Thyroid gland (tissue), 4 donors: Measurements from ENCODE around the gene PGP. TPM values are rescaled to one million over a fixed set of nuclear protein-coding genes. Genes with fewer than 3 reads are reported as not detected.

Source experiments
- DNase-seq, 2 donors: peaks; one replicate each; pipeline ENCODE4 v3.0.0-alpha.2; 2019
- H3K27ac ChIP-seq, 3 donors: fragments of 200-600 bp; sonication (generic); 1 replicate in 2 of 3; 2 replicates in 1 of 3; pipeline ENCODE4 v1.5.1; 2016 to 2019; ENCODE audit warnings: mild to moderate bottlenecking in 1 of 3, moderate library complexity in 1 of 3
- H3K27me3 ChIP-seq: fragments of 200-600 bp; sonication (generic); one replicate; pipeline ENCODE4 v1.5.1; 2019
- H3K36me3 ChIP-seq, 2 donors: fragments of 200-600 bp; sonication (generic); one replicate each; pipeline ENCODE4 v1.5.1; 2016 to 2019
- H3K4me1 ChIP-seq, 2 donors: fragments of 200-600 bp; sonication (generic); one replicate each; pipeline ENCODE4 v1.5.1; 2017 to 2019
- H3K4me3 ChIP-seq, 3 donors: fragments of 200-600 bp; sonication (generic); replicated peaks in 1 of 3; 1 replicate in 2 of 3; 2 replicates in 1 of 3; pipeline ENCODE4 v1.5.1; 2016; ENCODE audit warnings: mild to moderate bottlenecking in 1 of 3
- H3K9me3 ChIP-seq: fragments of 200-600 bp; sonication (generic); one replicate; pipeline ENCODE4 v1.5.1; 2017
- CTCF ChIP-seq, 6 experiments: fragments of 200-600 bp in 3 of 6; fragments of 450-650 bp in 3 of 6; sonication (generic) in 3 of 6; IDR thresholded peaks; one replicate each; pipeline ENCODE4 v1.5.1; 2016 to 2019; ENCODE audit warnings: antibody characterized with exemption in 6 of 6, mild to moderate bottlenecking in 2 of 6, inconsistent platforms in 1 of 6, moderate library complexity in 1 of 6
- POLR2A ChIP-seq, 2 donors: fragments of 450-650 bp; IDR thresholded peaks; one replicate each; pipeline ENCODE4 v1.6.1; 2017; ENCODE audit warnings: antibody characterized with exemption in 2 of 2, mild to moderate bottlenecking in 2 of 2, moderate library complexity in 1 of 2
- WGBS, 2 donors: methylation state at CpG; one replicate each; pipeline ENCODE4 v1.1.5; 2017; 5-methylcytosine and 5-hydroxymethylcytosine counted together
- intact Hi-C: fragments of 100-400 bp; cut with DNase I; formaldehyde crosslinking; loops from one replicate; pipeline ENCODE4 v1.15.1; 2023
- total RNA-seq, 4 donors: library from RNA; depleted of rRNA; stranded (reverse); fragments of >200 nt; gene quantifications; one replicate each; pipeline ENCODE4 v1.2.3, GENCODE V29; 2016

The PGP gene
- total RNA-seq, 4 donors from 2014 or later, result 13.4 to 44.0 (median 28.8) TPM

GRCh38 chr16:2174396-2175131, 40.1 kb downstream of the PGP start:
- Histone ChIP-seq H3K4me1 (no peaks in the 10 kb centered on the region), H3K9me3 (no peaks in the 10 kb centered on the region), H3K27ac (no peak overlapping the region), H3K36me3 (peaks cover 41 to 44% of the 10 kb centered on the region in 2 donors), H3K27me3 (no peaks in the 10 kb centered on the region), H3K4me3 (no peak overlapping the region)
- intact Hi-C loops, result no loop called here
- TF ChIP-seq CTCF (IDR thresholded peaks at IDR 0.05), result no peak
- TF ChIP-seq POLR2A (IDR thresholded peaks at IDR 0.05), result no peak
- WGBS, 2 donors, result 95 to 97% methylated on average over 10 to 18 of the region's 21 CpGs
- DNase-seq, result no peak

GRCh38 chr16:2173916-2174315, 40.7 kb downstream of the PGP start:
- intact Hi-C loops, result no loop called here
- Histone ChIP-seq H3K27ac (no peak overlapping the region), H3K27me3 (no peaks in the 10 kb centered on the region), H3K4me3 (no peak overlapping the region), H3K4me1 (no peaks in the 10 kb centered on the region), H3K9me3 (no peaks in the 10 kb centered on the region), H3K36me3 (peaks cover 41 to 44% of the 10 kb centered on the region in 2 donors)
- 91 to 95% methylated on average over 3 to 4 of the region's 4 CpGs for WGBS, 2 donors
- TF ChIP-seq CTCF (IDR thresholded peaks at IDR 0.05), result no peak
- no peak for TF ChIP-seq POLR2A (IDR thresholded peaks at IDR 0.05)
- no peak for DNase-seq

GRCh38 chr16:2173366-2173765, 41.3 kb downstream of the PGP start:
- H3K9me3 ChIP-seq, result no peaks in the 10 kb centered on the region
- no peaks in the 10 kb centered on the region for H3K4me1 ChIP-seq
- TF ChIP-seq CTCF (IDR thresholded peaks at IDR 0.05), result no peak
- TF ChIP-seq POLR2A (IDR thresholded peaks at IDR 0.05), result no peak
- H3K27ac ChIP-seq, result no peak overlapping the region
- intact Hi-C loops, result no loop called here
- WGBS, 2 donors, result 88 to 90% methylated on average over 9 to 14 of the region's 14 CpGs
- peaks cover 41 to 44% of the 10 kb centered on the region in 2 donors for H3K36me3 ChIP-seq
- no peaks in the 10 kb centered on the region for H3K27me3 ChIP-seq
- no peak for DNase-seq
- H3K4me3 ChIP-seq, result no peak overlapping the region

GRCh38 chr16:2172688-2173335, 41.8 kb downstream of the PGP start:
- peaks cover 41 to 44% of the 10 kb centered on the region in 2 donors for H3K36me3 ChIP-seq
- no peak for DNase-seq
- WGBS, 2 donors, result 87 to 88% methylated on average over 28 to 29 of the region's 29 CpGs
- H3K27me3 ChIP-seq, result no peaks in the 10 kb centered on the region
- no peak overlapping the region for H3K27ac ChIP-seq
- TF ChIP-seq CTCF (IDR thresholded peaks at IDR 0.05) (no peak), POLR2A (IDR thresholded peaks at IDR 0.05) (no peak)
- intact Hi-C loops, result no loop called here
- H3K9me3 ChIP-seq, result no peaks in the 10 kb centered on the region
- no peak overlapping the region for H3K4me3 ChIP-seq
- H3K4me1 ChIP-seq, result no peaks in the 10 kb centered on the region

- no peak for DNase-seq
- WGBS, 2 donors, result 94 to 95% methylated on average over 17 to 18 of the region's 28 CpGs
- Histone ChIP-seq H3K4me3 (no peak overlapping the region), H3K27me3 (no peaks in the 10 kb centered on the region), H3K4me1 (no peaks in the 10 kb centered on the region), H3K9me3 (no peaks in the 10 kb centered on the region), H3K36me3 (peaks cover 33 to 41% of the 10 kb centered on the region in 2 donors), H3K27ac (no peak overlapping the region)
- intact Hi-C loops, result no loop called here
- no peak for TF ChIP-seq CTCF (IDR thresholded peaks at IDR 0.05)
- no peak for TF ChIP-seq POLR2A (IDR thresholded peaks at IDR 0.05)
Observed at GRCh38 chr16:2171601-2172178, 43.0 kb downstream of the PGP start.
